ENCODE data around the gene OR8B2. TPM values are rescaled to one million over a fixed set of nuclear protein-coding genes. Genes with fewer than 3 reads are reported as not detected.

OR8B2 gene
- not detected in 2 replicates for total RNA-seq

GRCh38 chr11:124384399-124384798, at the start of gene OR8B2:
TSS of gene OR8B2 (minus strand) at chr11:124384499. CDS start at chr11:124383343, 1,156 bp downstream.

DNA sequence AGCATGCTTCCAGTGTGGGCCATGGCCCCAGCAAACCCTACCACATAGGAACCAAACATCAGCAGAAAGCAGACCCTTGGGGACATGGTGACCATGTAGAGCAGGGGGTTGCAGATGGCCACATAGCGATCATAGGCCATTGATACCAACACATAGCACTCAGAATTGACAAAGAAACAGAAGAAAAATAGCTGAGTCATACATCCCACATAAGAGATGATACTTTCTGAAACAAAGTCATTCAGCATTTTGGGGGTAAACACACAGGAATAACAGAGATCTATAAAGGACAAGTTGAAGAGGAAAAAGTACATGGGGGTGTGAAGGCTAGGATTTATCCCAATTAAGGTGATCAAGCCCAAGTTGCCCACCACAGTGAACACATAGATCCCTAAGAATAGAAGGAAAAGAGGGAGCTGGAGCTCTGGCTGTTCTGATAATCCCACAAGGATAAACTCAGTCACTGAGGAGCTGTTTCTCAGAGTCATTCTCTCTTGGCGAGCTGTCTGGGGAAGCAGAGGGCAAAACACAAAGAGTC, 40.2 kb upstream of the OR8B2 start, which contains the start of gene OR8B4:
Gene OR8B4, minus strand, starts transcription at position 488 of the 538 bp plus-strand sequence. Its CDS starts 0 bp downstream, at position 488.

GRCh38 chr11:124398924-124399323, 14.6 kb upstream of the OR8B2 start, which contains the start of gene OR8B3:
TSS of gene OR8B3 (minus strand) at chr11:124399024. CDS start at chr11:124397351, 1,673 bp downstream.

Other genes starting within 250 kb of the OR8B2 start
- gene OR10D3, start 201.2 kb downstream of the OR8B2 start, total RNA-seq = not detected in 2 replicates
- gene OR8G1, start 143.4 kb downstream of the OR8B2 start, total RNA-seq = 0.17 TPM in 1 of 2 replicates, not detected in the other
- not detected in 2 replicates for gene OR8G5, start 128.1 kb downstream of the OR8B2 start, total RNA-seq
- not detected in 2 replicates for gene OR8D1, start 70.5 kb downstream of the OR8B2 start, total RNA-seq
- not detected in 2 replicates for gene OR8D2, start 64.3 kb downstream of the OR8B2 start, total RNA-seq
- not detected in 2 replicates for gene OR8B3, start 14.5 kb upstream of the OR8B2 start, total RNA-seq
- gene OR8B4, start 40.4 kb upstream of the OR8B2 start, total RNA-seq = not detected in 2 replicates
- gene OR8B8, start 61.2 kb upstream of the OR8B2 start, total RNA-seq = not detected in 2 replicates
- gene OR8B12, start 159.2 kb upstream of the OR8B2 start, total RNA-seq = not detected in 2 replicates
- not detected in 2 replicates for gene OR8A1, start 185.5 kb upstream of the OR8B2 start, total RNA-seq
- not detected in 2 replicates for gene PANX3, start 226.9 kb upstream of the OR8B2 start, total RNA-seq
- gene TBRG1, start 238.4 kb upstream of the OR8B2 start, total RNA-seq = 22.8 and 41.5 TPM in 2 replicates

Data from smooth muscle cell of trachea (primary cell).